ENCODE data around the gene RFX7. TPM values are rescaled to one million over a fixed set of nuclear protein-coding genes. Genes with fewer than 3 reads are reported as not detected.

Gene RFX7
- total and polyA plus RNA-seq, 2 of the 8 experiments (the other 6 are each of a cell fraction or from before 2014, with no cell fraction given) = 10.4 to 40.9 TPM

DNA sequence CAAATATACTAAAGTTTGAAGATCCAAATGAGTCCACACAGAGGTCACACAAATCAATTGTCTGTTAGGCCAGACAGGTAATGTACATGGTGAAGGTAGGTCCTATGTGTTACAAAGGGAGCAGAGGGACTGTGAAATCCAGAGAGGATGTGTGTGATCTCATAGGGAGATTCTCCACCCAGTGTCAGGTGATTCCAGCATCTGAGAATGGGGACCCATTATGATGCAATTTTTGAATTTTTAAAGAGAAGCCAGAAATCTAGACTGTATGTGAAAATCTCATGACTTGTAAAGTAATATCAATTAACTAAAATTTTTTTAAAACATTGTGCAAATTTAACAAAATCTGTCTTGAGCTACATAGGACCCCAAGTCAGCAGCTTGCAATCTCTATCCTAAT, 192.0 kb downstream of the RFX7 start:
- Histone ChIP-seq H3K4me3 (ENCODE audit: extremely low read depth in 1 of 4, insufficient read depth in 2 of 4, low read depth in 3 of 4, low read length in 4 of 4) (no peak overlapping the region), H3K4me2 (ENCODE audit: insufficient read depth in 1 of 2, low read depth in 2 of 2, low read length in 2 of 2) (no peak overlapping the region), H2BK15ac (ENCODE audit: low read length) (no peak overlapping the region), H3K23me2 (ENCODE audit: low read depth, low read length) (no peaks in the 10 kb centered on the region), H4K91ac (replicated peaks; ENCODE audit: insufficient read length, low read length) (no peak overlapping the region), H3K27ac (ENCODE audit: low read depth, low read length) (no peak overlapping the region), H2BK20ac (ENCODE audit: low read length) (no peak overlapping the region), H3K9ac (replicated peaks in 1 of 4; ENCODE audit: extremely low read depth in 1 of 4, low read depth in 3 of 4, low read length in 3 of 4) (no peak overlapping the region), H3K27me3 (replicated peaks in 1 of 4; ENCODE audit: control insufficient read depth in 3 of 4, extremely low read depth in 1 of 4, insufficient read depth in 3 of 4, low read length in 3 of 4) (no peaks in the 10 kb centered on the region), H3K9me3 (ENCODE audit: insufficient read depth in 2 of 2, low read depth in 1 of 2, low read length in 1 of 2) (no peaks in the 10 kb centered on the region), H3K4ac (replicated peaks; ENCODE audit: insufficient read length, low read depth, low read length) (no peak overlapping the region), H3K23ac (ENCODE audit: insufficient read length) (no peak overlapping the region), H3K79me2 (ENCODE audit: control insufficient read depth in 1 of 2, insufficient read depth in 2 of 2, low read length in 2 of 2) (no peaks in the 10 kb centered on the region), H2AFZ (ENCODE audit: low read length) (no peak overlapping the region), H3K36me3 (ENCODE audit: control insufficient read depth in 2 of 4, insufficient read depth in 4 of 4, low read length in 3 of 4) (no peaks in the 10 kb centered on the region), H2BK120ac (replicated peaks; ENCODE audit: low read depth, low read length) (no peak overlapping the region), H2AK5ac (ENCODE audit: low read depth, low read length) (no peak overlapping the region), H3K18ac (ENCODE audit: extremely low read depth, low read length) (no peak overlapping the region), H3K4me1 (replicated peaks in 1 of 4; ENCODE audit: control insufficient read depth in 3 of 4, insufficient read depth in 4 of 4, low read length in 3 of 4) (no peaks in the 10 kb centered on the region), H4K20me1 (replicated peaks in 1 of 2; ENCODE audit: control insufficient read depth in 1 of 2, insufficient read depth in 2 of 2, low read length in 2 of 2) (no peaks in the 10 kb centered on the region), H2BK12ac (ENCODE audit: low read depth, low read length) (no peak overlapping the region), H4K5ac (ENCODE audit: insufficient read length, low read depth, low read length) (no peak overlapping the region), H2BK5ac (ENCODE audit: low read depth, low read length) (no peak overlapping the region), H3K14ac (ENCODE audit: insufficient read length) (no peak overlapping the region), H3K79me1 (ENCODE audit: low read depth, low read length) (no peaks in the 10 kb centered on the region), H3K56ac (replicated peaks; ENCODE audit: insufficient read length, low read depth, low read length) (no peak overlapping the region), H4K8ac (ENCODE audit: extremely low read depth, insufficient read depth, low read length) (no peak overlapping the region)
- POLR2A ChIA-PET (ENCODE audit: partially characterized antibody) = no interaction called here
- no peak for TF ChIP-seq CHD1 (IDR thresholded peaks at IDR 0.05; ENCODE audit: low read depth, low read length)
- TF ChIP-seq HDAC6 (IDR thresholded peaks at IDR 0.05; ENCODE audit: low read depth, low read length) = no peak
- no peak for TF ChIP-seq SAP30 (IDR thresholded peaks at IDR 0.05; ENCODE audit: insufficient read depth, insufficient replicate concordance, low read length)
- no peak for TF ChIP-seq SUZ12 (IDR thresholded peaks at IDR 0.05; ENCODE audit: low read length)
- no peak for TF ChIP-seq PHF8 (conservative IDR thresholded peaks at IDR 0.05; ENCODE audit: low read depth, low read length)
- no peak for TF ChIP-seq RFX5 (IDR thresholded peaks at IDR 0.05; ENCODE audit: borderline replicate concordance, low read depth, low read length)
- no peak for TF ChIP-seq RNF2 (IDR thresholded peaks at IDR 0.05; ENCODE audit: borderline replicate concordance, low read depth, low read length, missing control alignments, poor library complexity, severe bottlenecking)
- TF ChIP-seq SIRT6 (IDR thresholded peaks at IDR 0.05; ENCODE audit: low read length) = no peak
- TF ChIP-seq YY1 (IDR thresholded peaks at IDR 0.05; ENCODE audit: low read depth, low read length) = no peak
- DNase-seq (ENCODE audit: low read depth in 1 of 2, low spot score in 2 of 2) = no peak
- CTCF ChIA-PET (ENCODE audit: partially characterized antibody) = interaction anchor here (0.9 to 1.4 kb wide), 5 partner anchors 9 to 62 kb away, joined by 3 to 4 read pairs (median 4); no protein-coding TSS in a partner anchor
- FAIRE-seq = no peak

Measured in H1 (cell line).